Neural cell (in vitro differentiated cells): ENCODE measurements around the gene PRICKLE2.

Experiments used
- CTCF ChIP-seq: fragments of 450-650 bp; IDR thresholded peaks from 2 replicates; pipeline ENCODE4 v1.5.1; 2014; ENCODE audit warnings: antibody characterized with exemption, mild to moderate bottlenecking, moderate library complexity; ENCODE audit not compliant: poor library complexity, severe bottlenecking
- POLR2AphosphoS5 ChIP-seq: IDR thresholded peaks from 2 replicates; pipeline ENCODE4 v1.6.1; 2012

- TF ChIP-seq CTCF (no peak), POLR2AphosphoS5 (no peak)
Observed at GRCh38 chr3:64253689-64254088, 28.4 kb upstream of the PRICKLE2 start.
